NT2/D1 (cell line): Measurements from ENCODE around the gene CKAP2L.

Experiments
- DNase-seq: peaks from one replicate; pipeline ENCODE4 v3.0.0-alpha.2; 2011; ENCODE audit warnings: low read depth, low spot score
- H3K27me3 ChIP-seq: 2 replicates; pipeline ENCODE4 v1.6.0; 2011; ENCODE audit warnings: mild to moderate bottlenecking; ENCODE audit not compliant: insufficient read length, insufficient read depth
- H3K36me3 ChIP-seq: 2 replicates; pipeline ENCODE4 v1.6.1; 2011; ENCODE audit warnings: mild to moderate bottlenecking, low read length, mixed read lengths; ENCODE audit not compliant: insufficient read depth, insufficient read length
- H3K4me1 ChIP-seq: 2 replicates; pipeline ENCODE4 v1.5.1; 2011; ENCODE audit not compliant: insufficient read depth, insufficient read length
- H3K4me3 ChIP-seq: 2 replicates; pipeline ENCODE4 v1.5.1; 2011; ENCODE audit warnings: low read depth; ENCODE audit not compliant: insufficient read length
- H3K9ac ChIP-seq: 2 replicates; pipeline ENCODE4 v1.6.0; 2011; ENCODE audit warnings: low read depth; ENCODE audit not compliant: insufficient read length
- H3K9me3 ChIP-seq: 2 replicates; pipeline ENCODE4 v1.5.1; 2011; ENCODE audit warnings: mild to moderate bottlenecking, low read length; ENCODE audit not compliant: insufficient read depth
- SUZ12 ChIP-seq: IDR thresholded peaks from 2 replicates; pipeline ENCODE4 v1.6.1; 2011; ENCODE audit not compliant: insufficient read length, insufficient read depth; ENCODE audit errors: extremely low read depth
- YY1 ChIP-seq: IDR thresholded peaks from 2 replicates; pipeline ENCODE4 v1.6.1; 2011; ENCODE audit not compliant: insufficient read length, insufficient read depth
- ZNF274 ChIP-seq: IDR thresholded peaks from 2 replicates; pipeline ENCODE4 v1.6.1; 2011; ENCODE audit warnings: mild to moderate bottlenecking, low read depth, low read length

The CKAP2L gene

GRCh38 chr2:112782234-112782799 is 17.9 kb upstream of the CKAP2L start:
- Histone ChIP-seq H3K27me3 (no peaks in the 10 kb centered on the region), H3K9ac (no peak overlapping the region), H3K9me3 (no peaks in the 10 kb centered on the region), H3K36me3 (no peaks in the 10 kb centered on the region), H3K4me3 (no peak overlapping the region), H3K4me1 (peaks cover 2% of the 10 kb centered on the region)
- no peak for TF ChIP-seq SUZ12
- no peak for TF ChIP-seq ZNF274
- TF ChIP-seq YY1 = no peak
- no peak for DNase-seq

GRCh38 chr2:112779598-112779997 is 15.2 kb upstream of the CKAP2L start:
- Histone ChIP-seq H3K4me1 (peaks cover 2% of the 10 kb centered on the region), H3K27me3 (no peaks in the 10 kb centered on the region), H3K9me3 (no peaks in the 10 kb centered on the region), H3K36me3 (no peaks in the 10 kb centered on the region), H3K4me3 (no peak overlapping the region), H3K9ac (no peak overlapping the region)
- TF ChIP-seq SUZ12 (no peak), ZNF274 (no peak), YY1 (no peak)
- DNase-seq = no peak

DNA sequence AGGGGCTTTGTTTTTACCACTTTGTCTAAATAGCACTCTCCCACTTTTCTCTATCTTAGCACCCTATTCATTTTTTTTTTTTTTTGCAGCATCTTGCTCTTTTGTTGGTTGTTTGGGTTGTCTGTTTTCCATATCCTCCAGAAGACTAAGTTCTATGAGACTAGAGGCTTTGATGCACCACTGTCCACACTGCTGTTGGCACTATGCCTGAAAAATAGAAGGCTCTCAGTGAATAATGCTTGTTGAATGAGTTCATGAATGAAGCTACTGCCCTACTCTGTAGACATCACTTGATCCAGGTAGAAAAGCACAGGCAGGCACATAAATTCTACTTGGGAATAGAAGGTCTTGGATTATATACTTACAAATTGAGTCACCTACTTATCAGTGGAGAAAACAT is 12.6 kb upstream of the CKAP2L start:
- no peaks in the 10 kb centered on the region for H3K27me3 ChIP-seq
- no peaks in the 10 kb centered on the region for H3K9me3 ChIP-seq
- H3K4me3 ChIP-seq = no peak overlapping the region
- no peak for DNase-seq
- no peaks in the 10 kb centered on the region for H3K36me3 ChIP-seq
- no peak overlapping the region for H3K9ac ChIP-seq
- H3K4me1 ChIP-seq = no peaks in the 10 kb centered on the region
- TF ChIP-seq YY1 (no peak), SUZ12 (no peak), ZNF274 (no peak)

GRCh38 chr2:112776113-112776512 is 11.7 kb upstream of the CKAP2L start:
- H3K9me3 ChIP-seq = no peaks in the 10 kb centered on the region
- DNase-seq = no peak
- no peak overlapping the region for H3K4me3 ChIP-seq
- H3K9ac ChIP-seq = no peak overlapping the region
- no peaks in the 10 kb centered on the region for H3K27me3 ChIP-seq
- no peaks in the 10 kb centered on the region for H3K36me3 ChIP-seq
- no peaks in the 10 kb centered on the region for H3K4me1 ChIP-seq
- TF ChIP-seq ZNF274 (no peak), SUZ12 (no peak), YY1 (no peak)

DNA sequence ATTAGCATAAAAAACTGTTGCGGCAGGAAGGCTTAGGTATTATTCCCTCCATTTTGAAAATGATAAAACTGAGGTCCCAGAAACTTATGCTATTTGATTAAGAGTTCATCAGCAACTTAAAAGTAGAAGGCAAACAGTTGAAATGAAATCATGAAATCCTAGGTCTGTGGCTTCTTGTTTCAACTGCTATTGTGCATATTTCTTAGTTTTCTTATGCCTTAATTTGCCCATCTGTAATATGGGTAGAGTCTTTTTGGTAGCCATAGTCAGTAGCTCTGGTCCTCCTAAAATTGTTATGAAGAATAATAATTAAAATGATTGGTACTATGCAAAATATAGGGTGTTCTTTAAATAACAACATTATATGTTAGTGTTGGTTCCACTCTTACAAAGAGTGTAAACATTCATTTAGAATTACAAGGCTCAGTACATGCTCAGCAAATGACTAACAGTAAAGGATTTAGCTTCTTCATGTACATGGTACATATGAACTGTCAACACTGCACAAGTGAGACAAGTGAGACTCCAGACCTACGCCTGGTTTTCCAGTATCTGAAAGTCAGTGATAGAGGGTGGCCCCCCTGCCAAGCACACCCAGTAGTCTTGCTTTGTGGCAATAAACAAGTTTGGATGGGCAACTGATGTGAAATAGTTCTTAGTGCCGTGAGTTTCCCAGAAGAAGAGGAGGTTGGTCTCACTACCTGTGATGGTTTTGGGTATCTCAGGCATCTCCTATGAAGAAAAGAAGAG is 10.3 kb upstream of the CKAP2L start:
- no peaks in the 10 kb centered on the region for H3K36me3 ChIP-seq
- TF ChIP-seq ZNF274 (no peak), SUZ12 (no peak)
- H3K4me3 ChIP-seq = no peak overlapping the region
- DNase-seq = no peak
- no peaks in the 10 kb centered on the region for H3K27me3 ChIP-seq
- H3K9me3 ChIP-seq = no peaks in the 10 kb centered on the region
- no peak overlapping the region for H3K9ac ChIP-seq
- H3K4me1 ChIP-seq = no peaks in the 10 kb centered on the region

- TF ChIP-seq SUZ12 (no peak), YY1 (no peak), ZNF274 (no peak)
- no peaks in the 10 kb centered on the region for H3K4me1 ChIP-seq
- no peak overlapping the region for H3K9ac ChIP-seq
- H3K9me3 ChIP-seq = no peaks in the 10 kb centered on the region
- no peaks in the 10 kb centered on the region for H3K36me3 ChIP-seq
- no peak for DNase-seq
- H3K4me3 ChIP-seq = no peak overlapping the region
- H3K27me3 ChIP-seq = no peaks in the 10 kb centered on the region
These were observed 9.1 kb upstream of the CKAP2L start for GRCh38 chr2:112773556-112773955.

DNA sequence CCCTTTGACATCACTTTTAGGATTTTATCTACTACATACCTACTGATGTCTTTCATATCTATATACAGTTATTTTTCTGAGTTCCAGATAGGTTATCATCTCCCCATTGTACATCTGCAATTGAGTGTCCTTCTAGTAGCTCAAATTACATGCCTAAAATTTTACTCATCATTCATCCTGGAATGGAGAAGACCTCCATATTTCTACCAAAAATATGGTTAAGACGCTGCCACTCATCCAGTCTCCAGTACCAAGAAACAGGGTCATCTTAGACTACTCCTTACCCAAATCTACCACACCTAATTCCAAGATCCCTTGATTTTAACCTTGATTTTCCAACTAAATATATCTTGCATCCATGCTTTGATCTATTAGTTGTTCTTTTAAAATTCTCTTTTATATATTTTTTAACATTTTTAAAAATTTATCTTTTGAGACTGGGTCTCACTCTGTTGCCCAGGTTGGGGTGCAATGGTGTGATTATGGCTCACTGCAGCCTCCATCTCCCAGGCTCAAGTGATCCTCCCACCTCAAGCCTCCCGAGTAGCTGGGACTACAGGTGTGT is 8.6 kb upstream of the CKAP2L start:
- DNase-seq = no peak
- H3K9me3 ChIP-seq = 0 out of 2 replicates have a peak, but pooled peaks cover 1% of the 10 kb centered on the region
- no peak for TF ChIP-seq SUZ12
- TF ChIP-seq ZNF274 = no peak
- TF ChIP-seq YY1 = no peak
- no peak overlapping the region for H3K4me3 ChIP-seq
- H3K9ac ChIP-seq = no peak overlapping the region
- no peaks in the 10 kb centered on the region for H3K27me3 ChIP-seq
- no peaks in the 10 kb centered on the region for H3K4me1 ChIP-seq
- no peaks in the 10 kb centered on the region for H3K36me3 ChIP-seq
